ENCODE results near the gene CST9.

GRCh38 chr20:23568971-23569330, 36.8 kb downstream of the CST9 start:
- no peak for TF ChIP-seq CTCF (IDR thresholded peaks at IDR 0.05; ENCODE audit: poor library complexity)
- TF ChIP-seq EZH2 (IDR thresholded peaks at IDR 0.05; ENCODE audit: borderline replicate concordance) = no peak
- TF ChIP-seq EZH2phosphoT487 (IDR thresholded peaks at IDR 0.05; ENCODE audit: low read depth, severe bottlenecking, unreplicated experiment) = no peak

Measured in hepatocyte (in vitro differentiated cells).